GM23338 (cell line): ENCODE data around the gene IL15RA. TPM values are rescaled to one million over a fixed set of nuclear protein-coding genes. Genes with fewer than 3 reads are reported as not detected.

Source experiments
- ATAC-seq: fragments of 200-7000 bp; cut with Tn5 transposase; 3 replicates; pipeline ENCODE4 v1.9.1; 2020
- DNase-seq: peaks from one replicate; pipeline ENCODE4 v3.0.0-alpha.2; 2015; ENCODE audit warnings: low spot score
- H2AFZ ChIP-seq: fragments of 200-600 bp; sonication (generic); 2 replicates; pipeline ENCODE4 v1.8.0; 2016; ENCODE audit warnings: antibody characterized with exemption, mild to moderate bottlenecking, moderate library complexity
- H3F3A ChIP-seq: fragments of 200-600 bp; sonication (generic); replicated peaks from 2 replicates; pipeline ENCODE4 v1.8.0; 2017; ENCODE audit warnings: antibody characterized with exemption, mixed run types, low read depth
- H3K27ac ChIP-seq: fragments of 200-600 bp; sonication (generic); 2 replicates; pipeline ENCODE4 v1.6.1; 2016; ENCODE audit warnings: low read depth
- H3K27me3 ChIP-seq: fragments of 200-600 bp; sonication (generic); 2 replicates; pipeline ENCODE4 v1.8.0; 2016; ENCODE audit warnings: mild to moderate bottlenecking, mixed run types, moderate library complexity; ENCODE audit not compliant: insufficient read depth
- H3K36me3 ChIP-seq: fragments of 200-600 bp; sonication (generic); 2 replicates; pipeline ENCODE4 v1.8.0; 2016; ENCODE audit warnings: mild to moderate bottlenecking; ENCODE audit not compliant: insufficient read depth
- H3K4me1 ChIP-seq: fragments of 200-600 bp; sonication (generic); 2 replicates; pipeline ENCODE4 v1.8.0; 2016; ENCODE audit warnings: mild to moderate bottlenecking, moderate library complexity; ENCODE audit not compliant: insufficient read depth
- H3K4me2 ChIP-seq: fragments of 200-600 bp; sonication (generic); 2 replicates; pipeline ENCODE4 v1.7.1; 2017; ENCODE audit warnings: mixed run types
- H3K4me3 ChIP-seq: fragments of 200-600 bp; sonication (generic); 2 replicates; pipeline ENCODE4 v1.6.1; 2016; ENCODE audit warnings: mixed run types
- H3K79me2 ChIP-seq: fragments of 200-600 bp; sonication (generic); replicated peaks from 2 replicates; pipeline ENCODE4 v1.8.0; 2017; ENCODE audit warnings: mild to moderate bottlenecking; ENCODE audit not compliant: insufficient read depth
- H3K9me2 ChIP-seq: fragments of 200-600 bp; sonication (generic); 2 replicates; pipeline ENCODE4 v1.8.0; 2017; ENCODE audit not compliant: insufficient read depth
- H4K20me1 ChIP-seq: fragments of 200-600 bp; sonication (generic); replicated peaks from 2 replicates; pipeline ENCODE4 v1.8.0; 2017; ENCODE audit warnings: mild to moderate bottlenecking; ENCODE audit not compliant: insufficient read depth
- H3K27ac Mint-ChIP-seq: 2 replicates; pipeline ENCODE4 v1.8.0; 2020; ENCODE audit warnings: inconsistent platforms, mild to moderate bottlenecking, moderate library complexity, mixed read lengths
- H3K27me3 Mint-ChIP-seq: 3 replicates; pipeline ENCODE4 v1.8.0; 2022; ENCODE audit warnings: low read depth, mild to moderate bottlenecking, moderate library complexity, mixed read lengths, inconsistent platforms; ENCODE audit not compliant: insufficient read depth, poor library complexity
- H3K36me3 Mint-ChIP-seq: 3 replicates; pipeline ENCODE4 v1.8.0; 2021; ENCODE audit warnings: low read depth, mild to moderate bottlenecking, inconsistent platforms, moderate library complexity, mixed read lengths
- H3K4me1 Mint-ChIP-seq: 3 replicates; pipeline ENCODE4 v1.8.0; 2020; ENCODE audit warnings: mild to moderate bottlenecking, inconsistent platforms, mixed read lengths
- H3K4me3 Mint-ChIP-seq: 3 replicates; pipeline ENCODE4 v1.8.0; 2021; ENCODE audit warnings: moderate library complexity, mild to moderate bottlenecking, inconsistent platforms, mixed read lengths
- H3K9me3 Mint-ChIP-seq: 3 replicates; pipeline ENCODE4 v1.8.0; 2020; ENCODE audit warnings: moderate library complexity, mild to moderate bottlenecking, inconsistent platforms, mixed read lengths
- CREB1 ChIP-seq: fragments of 250-450 bp; sonication (Bioruptor Pico); IDR thresholded peaks from 2 replicates; pipeline ENCODE4 v1.5.0; 2020; ENCODE audit warnings: low read depth, mild to moderate bottlenecking, moderate library complexity
- JUNB ChIP-seq: IDR thresholded peaks from one replicate; pipeline ENCODE4 v1.6.1; 2016; ENCODE audit warnings: antibody characterized with exemption; ENCODE audit not compliant: unreplicated experiment
- NANOG ChIP-seq: IDR thresholded peaks from 2 replicates; pipeline ENCODE4 v1.6.1; 2016; ENCODE audit warnings: antibody characterized with exemption, borderline replicate concordance
- POLR2AphosphoS5 ChIP-seq: IDR thresholded peaks from 2 replicates; pipeline ENCODE4 v1.6.1; 2016; ENCODE audit warnings: antibody characterized with exemption, low read depth
- ZNF331 ChIP-seq: fragments of 250-450 bp; sonication (Bioruptor Pico); IDR thresholded peaks from 2 replicates; pipeline ENCODE4 v1.5.0; 2020; ENCODE audit warnings: low read depth, mild to moderate bottlenecking, moderate library complexity
- polyA plus RNA-seq: library from polyadenylated mRNA; unstranded; fragments of >200 nt; fragmentation: Nextera tagmentation; extraction: Ambion mirVana; gene quantifications from 2 replicates; pipeline ENCODE4 v1.2.1, GENCODE V29; 2016
- total RNA-seq: library from RNA; depleted of rRNA; stranded (reverse); fragments of >200 nt; shearing (Covaris generic); gene quantifications from 2 replicates; pipeline ENCODE4 v1.2.3, GENCODE V29; 2014
- TF ChIP-seq, protein P1 (sequence below): IDR thresholded peaks from one replicate; pipeline ENCODE4 v1.6.1; 2018; ENCODE audit warnings: antibody characterized with exemption; ENCODE audit not compliant: unreplicated experiment
- TF ChIP-seq, protein P2 (sequence below): fragments of 250-450 bp; sonication (Bioruptor Pico); IDR thresholded peaks from 2 replicates; pipeline ENCODE4 v1.5.0; 2020; ENCODE audit warnings: mild to moderate bottlenecking, moderate library complexity
- TF ChIP-seq, protein P3 (sequence below): IDR thresholded peaks from 2 replicates; pipeline ENCODE4 v1.6.1; 2016; ENCODE audit warnings: antibody characterized with exemption

IL15RA gene
- total and polyA plus RNA-seq, 2 experiments from 2014 or later, result 1.6 to 2.2 TPM

DNA sequence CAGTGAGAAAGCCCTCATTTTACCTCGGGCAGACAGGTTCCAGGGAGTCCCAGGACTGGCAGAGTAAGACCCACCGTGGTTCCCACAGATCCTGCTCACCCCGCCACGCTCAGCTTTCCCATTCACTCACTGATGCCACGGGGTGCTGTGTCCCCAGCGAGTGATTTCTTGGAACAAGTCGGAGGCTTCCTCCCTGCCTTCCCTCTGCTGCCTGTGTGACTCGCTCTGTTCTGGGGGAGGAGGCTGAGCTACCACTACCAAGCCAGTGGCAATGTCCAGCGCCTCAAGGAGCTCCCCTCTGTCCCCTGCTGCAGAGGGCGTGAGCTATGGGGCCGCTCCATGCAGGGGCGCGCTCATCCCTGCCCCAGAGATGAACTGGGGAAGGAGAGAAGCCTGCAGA, 12.6 kb downstream of the IL15RA start:
- no peaks in the 10 kb centered on the region for H3K4me1 ChIP-seq
- H2AFZ ChIP-seq, result no peak overlapping the region
- no peaks in the 10 kb centered on the region for H3F3A ChIP-seq
- no peaks in the 10 kb centered on the region for H3K9me2 ChIP-seq
- Mint-ChIP-seq H3K4me1 (no peaks in the 10 kb centered on the region; the same call in 2 of the 3 replicates), H3K4me3 (no peak overlapping the region), H3K36me3 (no peaks in the 10 kb centered on the region), H3K27ac (no peak overlapping the region), H3K27me3 (peaks cover 10% of the 10 kb centered on the region), H3K9me3 (no peaks in the 10 kb centered on the region)
- no peaks in the 10 kb centered on the region for H3K27me3 ChIP-seq
- no peak overlapping the region for H3K4me3 ChIP-seq
- no peak overlapping the region for H3K4me2 ChIP-seq
- H3K27ac ChIP-seq, result no peak overlapping the region
- no peak for TF ChIP-seq ZNF331
- no peak for TF ChIP-seq JUNB
- TF ChIP-seq POLR2AphosphoS5, result no peak
- TF ChIP-seq CREB1 (CRISPR knock-in tag), result no peak
- TF ChIP-seq, protein P1, sequence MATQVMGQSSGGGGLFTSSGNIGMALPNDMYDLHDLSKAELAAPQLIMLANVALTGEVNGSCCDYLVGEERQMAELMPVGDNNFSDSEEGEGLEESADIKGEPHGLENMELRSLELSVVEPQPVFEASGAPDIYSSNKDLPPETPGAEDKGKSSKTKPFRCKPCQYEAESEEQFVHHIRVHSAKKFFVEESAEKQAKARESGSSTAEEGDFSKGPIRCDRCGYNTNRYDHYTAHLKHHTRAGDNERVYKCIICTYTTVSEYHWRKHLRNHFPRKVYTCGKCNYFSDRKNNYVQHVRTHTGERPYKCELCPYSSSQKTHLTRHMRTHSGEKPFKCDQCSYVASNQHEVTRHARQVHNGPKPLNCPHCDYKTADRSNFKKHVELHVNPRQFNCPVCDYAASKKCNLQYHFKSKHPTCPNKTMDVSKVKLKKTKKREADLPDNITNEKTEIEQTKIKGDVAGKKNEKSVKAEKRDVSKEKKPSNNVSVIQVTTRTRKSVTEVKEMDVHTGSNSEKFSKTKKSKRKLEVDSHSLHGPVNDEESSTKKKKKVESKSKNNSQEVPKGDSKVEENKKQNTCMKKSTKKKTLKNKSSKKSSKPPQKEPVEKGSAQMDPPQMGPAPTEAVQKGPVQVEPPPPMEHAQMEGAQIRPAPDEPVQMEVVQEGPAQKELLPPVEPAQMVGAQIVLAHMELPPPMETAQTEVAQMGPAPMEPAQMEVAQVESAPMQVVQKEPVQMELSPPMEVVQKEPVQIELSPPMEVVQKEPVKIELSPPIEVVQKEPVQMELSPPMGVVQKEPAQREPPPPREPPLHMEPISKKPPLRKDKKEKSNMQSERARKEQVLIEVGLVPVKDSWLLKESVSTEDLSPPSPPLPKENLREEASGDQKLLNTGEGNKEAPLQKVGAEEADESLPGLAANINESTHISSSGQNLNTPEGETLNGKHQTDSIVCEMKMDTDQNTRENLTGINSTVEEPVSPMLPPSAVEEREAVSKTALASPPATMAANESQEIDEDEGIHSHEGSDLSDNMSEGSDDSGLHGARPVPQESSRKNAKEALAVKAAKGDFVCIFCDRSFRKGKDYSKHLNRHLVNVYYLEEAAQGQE, result no peak
- TF ChIP-seq, protein P2, sequence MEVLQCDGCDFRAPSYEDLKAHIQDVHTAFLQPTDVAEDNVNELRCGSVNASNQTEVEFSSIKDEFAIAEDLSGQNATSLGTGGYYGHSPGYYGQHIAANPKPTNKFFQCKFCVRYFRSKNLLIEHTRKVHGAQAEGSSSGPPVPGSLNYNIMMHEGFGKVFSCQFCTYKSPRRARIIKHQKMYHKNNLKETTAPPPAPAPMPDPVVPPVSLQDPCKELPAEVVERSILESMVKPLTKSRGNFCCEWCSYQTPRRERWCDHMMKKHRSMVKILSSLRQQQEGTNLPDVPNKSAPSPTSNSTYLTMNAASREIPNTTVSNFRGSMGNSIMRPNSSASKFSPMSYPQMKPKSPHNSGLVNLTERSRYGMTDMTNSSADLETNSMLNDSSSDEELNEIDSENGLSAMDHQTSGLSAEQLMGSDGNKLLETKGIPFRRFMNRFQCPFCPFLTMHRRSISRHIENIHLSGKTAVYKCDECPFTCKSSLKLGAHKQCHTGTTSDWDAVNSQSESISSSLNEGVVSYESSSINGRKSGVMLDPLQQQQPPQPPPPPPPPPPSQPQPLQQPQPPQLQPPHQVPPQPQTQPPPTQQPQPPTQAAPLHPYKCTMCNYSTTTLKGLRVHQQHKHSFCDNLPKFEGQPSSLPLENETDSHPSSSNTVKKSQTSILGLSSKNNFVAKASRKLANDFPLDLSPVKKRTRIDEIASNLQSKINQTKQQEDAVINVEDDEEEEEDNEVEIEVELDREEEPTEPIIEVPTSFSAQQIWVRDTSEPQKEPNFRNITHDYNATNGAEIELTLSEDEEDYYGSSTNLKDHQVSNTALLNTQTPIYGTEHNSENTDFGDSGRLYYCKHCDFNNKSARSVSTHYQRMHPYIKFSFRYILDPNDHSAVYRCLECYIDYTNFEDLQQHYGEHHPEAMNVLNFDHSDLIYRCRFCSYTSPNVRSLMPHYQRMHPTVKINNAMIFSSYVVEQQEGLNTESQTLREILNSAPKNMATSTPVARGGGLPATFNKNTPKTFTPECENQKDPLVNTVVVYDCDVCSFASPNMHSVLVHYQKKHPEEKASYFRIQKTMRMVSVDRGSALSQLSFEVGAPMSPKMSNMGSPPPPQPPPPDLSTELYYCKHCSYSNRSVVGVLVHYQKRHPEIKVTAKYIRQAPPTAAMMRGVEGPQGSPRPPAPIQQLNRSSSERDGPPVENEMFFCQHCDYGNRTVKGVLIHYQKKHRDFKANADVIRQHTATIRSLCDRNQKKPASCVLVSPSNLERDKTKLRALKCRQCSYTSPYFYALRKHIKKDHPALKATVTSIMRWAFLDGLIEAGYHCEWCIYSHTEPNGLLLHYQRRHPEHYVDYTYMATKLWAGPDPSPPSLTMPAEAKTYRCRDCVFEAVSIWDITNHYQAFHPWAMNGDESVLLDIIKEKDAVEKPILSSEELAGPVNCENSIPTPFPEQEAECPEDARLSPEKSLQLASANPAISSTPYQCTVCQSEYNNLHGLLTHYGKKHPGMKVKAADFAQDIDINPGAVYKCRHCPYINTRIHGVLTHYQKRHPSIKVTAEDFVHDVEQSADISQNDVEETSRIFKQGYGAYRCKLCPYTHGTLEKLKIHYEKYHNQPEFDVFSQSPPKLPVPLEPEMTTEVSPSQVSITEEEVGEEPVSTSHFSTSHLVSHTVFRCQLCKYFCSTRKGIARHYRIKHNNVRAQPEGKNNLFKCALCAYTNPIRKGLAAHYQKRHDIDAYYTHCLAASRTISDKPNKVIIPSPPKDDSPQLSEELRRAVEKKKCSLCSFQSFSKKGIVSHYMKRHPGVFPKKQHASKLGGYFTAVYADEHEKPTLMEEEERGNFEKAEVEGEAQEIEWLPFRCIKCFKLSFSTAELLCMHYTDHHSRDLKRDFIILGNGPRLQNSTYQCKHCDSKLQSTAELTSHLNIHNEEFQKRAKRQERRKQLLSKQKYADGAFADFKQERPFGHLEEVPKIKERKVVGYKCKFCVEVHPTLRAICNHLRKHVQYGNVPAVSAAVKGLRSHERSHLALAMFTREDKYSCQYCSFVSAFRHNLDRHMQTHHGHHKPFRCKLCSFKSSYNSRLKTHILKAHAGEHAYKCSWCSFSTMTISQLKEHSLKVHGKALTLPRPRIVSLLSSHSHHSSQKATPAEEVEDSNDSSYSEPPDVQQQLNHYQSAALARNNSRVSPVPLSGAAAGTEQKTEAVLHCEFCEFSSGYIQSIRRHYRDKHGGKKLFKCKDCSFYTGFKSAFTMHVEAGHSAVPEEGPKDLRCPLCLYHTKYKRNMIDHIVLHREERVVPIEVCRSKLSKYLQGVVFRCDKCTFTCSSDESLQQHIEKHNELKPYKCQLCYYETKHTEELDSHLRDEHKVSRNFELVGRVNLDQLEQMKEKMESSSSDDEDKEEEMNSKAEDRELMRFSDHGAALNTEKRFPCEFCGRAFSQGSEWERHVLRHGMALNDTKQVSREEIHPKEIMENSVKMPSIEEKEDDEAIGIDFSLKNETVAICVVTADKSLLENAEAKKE, result no peak
- TF ChIP-seq NANOG, result no peak
- TF ChIP-seq, protein P3, sequence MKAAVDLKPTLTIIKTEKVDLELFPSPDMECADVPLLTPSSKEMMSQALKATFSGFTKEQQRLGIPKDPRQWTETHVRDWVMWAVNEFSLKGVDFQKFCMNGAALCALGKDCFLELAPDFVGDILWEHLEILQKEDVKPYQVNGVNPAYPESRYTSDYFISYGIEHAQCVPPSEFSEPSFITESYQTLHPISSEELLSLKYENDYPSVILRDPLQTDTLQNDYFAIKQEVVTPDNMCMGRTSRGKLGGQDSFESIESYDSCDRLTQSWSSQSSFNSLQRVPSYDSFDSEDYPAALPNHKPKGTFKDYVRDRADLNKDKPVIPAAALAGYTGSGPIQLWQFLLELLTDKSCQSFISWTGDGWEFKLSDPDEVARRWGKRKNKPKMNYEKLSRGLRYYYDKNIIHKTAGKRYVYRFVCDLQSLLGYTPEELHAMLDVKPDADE, result no peak
- H4K20me1 ChIP-seq, result no peaks in the 10 kb centered on the region
- ATAC-seq (no peak), DNase-seq (no peak)
- no peaks in the 10 kb centered on the region for H3K36me3 ChIP-seq
- no peaks in the 10 kb centered on the region for H3K79me2 ChIP-seq
